GM12878 (cell line): ENCODE results near the gene SEMA5B.

Experiments
- EP300 ChIP-seq, 2 experiments: fragments of 150-350 bp in 1 of 2; IDR thresholded peaks; 2 replicates each; pipeline ENCODE4 v1.6.1; 2011 to 2012; ENCODE audit warnings: low read depth in 2 of 2, low read length in 2 of 2, borderline replicate concordance in 1 of 2, improper control_type of control experiment in 1 of 2, inconsistent platforms in 1 of 2; ENCODE audit not compliant: control insufficient read depth in 1 of 2
- ESRRA ChIP-seq: IDR thresholded peaks from 2 replicates; pipeline ENCODE4 v1.6.1; 2012; ENCODE audit warnings: mild to moderate bottlenecking, low read length, improper control_type of control experiment
- JUND ChIP-seq: IDR thresholded peaks from 2 replicates; pipeline ENCODE4 v1.6.1; 2012; ENCODE audit warnings: low read depth, mild to moderate bottlenecking, low read length, improper control_type of control experiment, moderate library complexity
- MEF2A ChIP-seq: IDR thresholded peaks from 2 replicates; pipeline ENCODE4 v1.6.1; 2011; ENCODE audit warnings: low read depth, mild to moderate bottlenecking, low read length, moderate library complexity; ENCODE audit not compliant: insufficient read depth
- MXI1 ChIP-seq: fragments of 150-350 bp; IDR thresholded peaks from 2 replicates; pipeline ENCODE4 v1.6.1; 2011; ENCODE audit warnings: low read depth, mild to moderate bottlenecking, inconsistent platforms, low read length, improper control_type of control experiment
- NFXL1 ChIP-seq: fragments of 450-650 bp; IDR thresholded peaks from 2 replicates; pipeline ENCODE4 v1.6.1; 2017; ENCODE audit warnings: antibody characterized with exemption, mild to moderate bottlenecking, borderline replicate concordance
- POLR2AphosphoS5 ChIP-seq: IDR thresholded peaks from 2 replicates; pipeline ENCODE4 v1.6.1; 2011; ENCODE audit warnings: mild to moderate bottlenecking, low read length, inconsistent platforms
- RAD21 ChIP-seq: IDR thresholded peaks from 2 replicates; pipeline ENCODE4 v1.6.1; 2011; ENCODE audit warnings: mild to moderate bottlenecking, low read depth, low read length, moderate library complexity; ENCODE audit not compliant: insufficient read depth
- TF ChIP-seq, protein P1 (sequence below), 3 experiments: IDR thresholded peaks in 2 of 3; conservative IDR thresholded peaks in 1 of 3; 2 replicates each; pipeline ENCODE4 v1.5.1; 2011; ENCODE audit warnings: low read depth in 3 of 3, low read length in 3 of 3, mild to moderate bottlenecking in 3 of 3, control low read depth in 2 of 3, moderate library complexity in 2 of 3, inconsistent platforms in 1 of 3, mixed read lengths in 1 of 3; ENCODE audit not compliant: control insufficient read depth in 2 of 3, insufficient read depth in 1 of 3; ENCODE audit errors: extremely low read depth in 1 of 3
- TF ChIP-seq, protein P2 (sequence below): IDR thresholded peaks from 2 replicates; pipeline ENCODE4 v1.6.1; 2012; ENCODE audit warnings: low read length, inconsistent platforms
- TF ChIP-seq, protein P3 (sequence below): IDR thresholded peaks from 2 replicates; pipeline ENCODE4 v1.6.1; 2012; ENCODE audit warnings: low read depth, low read length, improper control_type of control experiment
- TF ChIP-seq, protein P4 (sequence below): fragments of 450-650 bp; formaldehyde crosslinking; IDR thresholded peaks from 2 replicates; pipeline ENCODE4 v1.4.0; 2020; ENCODE audit warnings: mild to moderate bottlenecking, moderate library complexity
- TF ChIP-seq, protein P5 (sequence below): IDR thresholded peaks from 2 replicates; pipeline ENCODE4 v1.6.1; 2012; ENCODE audit warnings: low read depth, low read length, improper control_type of control experiment

DNA sequence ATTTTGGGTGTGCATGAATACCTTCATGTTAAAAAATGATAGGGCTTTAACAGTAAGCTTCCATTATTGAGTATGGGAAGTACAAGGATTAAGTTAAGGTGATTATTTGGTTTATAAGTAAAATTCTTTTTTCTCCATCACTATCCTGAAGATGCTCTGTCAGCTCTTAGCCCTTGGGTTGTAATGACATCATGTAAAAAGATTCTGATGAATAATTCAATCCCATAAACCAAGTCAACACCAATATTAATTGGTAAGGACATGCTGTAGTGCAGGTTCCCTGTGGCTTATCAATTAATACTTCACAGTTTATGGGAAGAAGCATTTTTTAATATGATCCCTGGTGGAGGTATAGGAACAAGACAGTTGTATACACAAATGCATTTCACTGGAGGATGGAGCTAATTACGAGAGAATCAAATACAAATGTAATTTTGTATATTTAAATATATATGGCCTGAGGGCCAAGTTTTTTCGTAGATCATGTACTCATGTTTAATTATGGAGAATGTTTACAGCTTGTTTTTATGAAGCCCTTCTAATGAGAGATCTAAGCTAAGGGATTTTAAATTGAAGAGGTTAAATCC, 145.1 kb downstream of the SEMA5B start:
- TF ChIP-seq EP300 (IDR thresholded peaks at IDR 0.05; ENCODE audit: borderline replicate concordance in 1 of 2, control insufficient read depth in 1 of 2, low read depth in 2 of 2, low read length in 2 of 2) (no peak), ESRRA (no peak), MXI1 (no peak), RAD21 (no peak), POLR2AphosphoS5 (no peak), JUND (no peak), MEF2A (no peak), NFXL1 (no peak)
- TF ChIP-seq, protein P1, sequence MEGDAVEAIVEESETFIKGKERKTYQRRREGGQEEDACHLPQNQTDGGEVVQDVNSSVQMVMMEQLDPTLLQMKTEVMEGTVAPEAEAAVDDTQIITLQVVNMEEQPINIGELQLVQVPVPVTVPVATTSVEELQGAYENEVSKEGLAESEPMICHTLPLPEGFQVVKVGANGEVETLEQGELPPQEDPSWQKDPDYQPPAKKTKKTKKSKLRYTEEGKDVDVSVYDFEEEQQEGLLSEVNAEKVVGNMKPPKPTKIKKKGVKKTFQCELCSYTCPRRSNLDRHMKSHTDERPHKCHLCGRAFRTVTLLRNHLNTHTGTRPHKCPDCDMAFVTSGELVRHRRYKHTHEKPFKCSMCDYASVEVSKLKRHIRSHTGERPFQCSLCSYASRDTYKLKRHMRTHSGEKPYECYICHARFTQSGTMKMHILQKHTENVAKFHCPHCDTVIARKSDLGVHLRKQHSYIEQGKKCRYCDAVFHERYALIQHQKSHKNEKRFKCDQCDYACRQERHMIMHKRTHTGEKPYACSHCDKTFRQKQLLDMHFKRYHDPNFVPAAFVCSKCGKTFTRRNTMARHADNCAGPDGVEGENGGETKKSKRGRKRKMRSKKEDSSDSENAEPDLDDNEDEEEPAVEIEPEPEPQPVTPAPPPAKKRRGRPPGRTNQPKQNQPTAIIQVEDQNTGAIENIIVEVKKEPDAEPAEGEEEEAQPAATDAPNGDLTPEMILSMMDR (IDR thresholded peaks at IDR 0.05 in 2 of 3, conservative IDR thresholded peaks at IDR 0.05 in 1 of 3; ENCODE audit: control insufficient read depth in 2 of 3, extremely low read depth in 1 of 3, insufficient read depth in 1 of 3, low read depth in 3 of 3, low read length in 3 of 3) = no peak
- TF ChIP-seq, protein P2, sequence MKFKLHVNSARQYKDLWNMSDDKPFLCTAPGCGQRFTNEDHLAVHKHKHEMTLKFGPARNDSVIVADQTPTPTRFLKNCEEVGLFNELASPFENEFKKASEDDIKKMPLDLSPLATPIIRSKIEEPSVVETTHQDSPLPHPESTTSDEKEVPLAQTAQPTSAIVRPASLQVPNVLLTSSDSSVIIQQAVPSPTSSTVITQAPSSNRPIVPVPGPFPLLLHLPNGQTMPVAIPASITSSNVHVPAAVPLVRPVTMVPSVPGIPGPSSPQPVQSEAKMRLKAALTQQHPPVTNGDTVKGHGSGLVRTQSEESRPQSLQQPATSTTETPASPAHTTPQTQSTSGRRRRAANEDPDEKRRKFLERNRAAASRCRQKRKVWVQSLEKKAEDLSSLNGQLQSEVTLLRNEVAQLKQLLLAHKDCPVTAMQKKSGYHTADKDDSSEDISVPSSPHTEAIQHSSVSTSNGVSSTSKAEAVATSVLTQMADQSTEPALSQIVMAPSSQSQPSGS = no peak
- TF ChIP-seq, protein P3, sequence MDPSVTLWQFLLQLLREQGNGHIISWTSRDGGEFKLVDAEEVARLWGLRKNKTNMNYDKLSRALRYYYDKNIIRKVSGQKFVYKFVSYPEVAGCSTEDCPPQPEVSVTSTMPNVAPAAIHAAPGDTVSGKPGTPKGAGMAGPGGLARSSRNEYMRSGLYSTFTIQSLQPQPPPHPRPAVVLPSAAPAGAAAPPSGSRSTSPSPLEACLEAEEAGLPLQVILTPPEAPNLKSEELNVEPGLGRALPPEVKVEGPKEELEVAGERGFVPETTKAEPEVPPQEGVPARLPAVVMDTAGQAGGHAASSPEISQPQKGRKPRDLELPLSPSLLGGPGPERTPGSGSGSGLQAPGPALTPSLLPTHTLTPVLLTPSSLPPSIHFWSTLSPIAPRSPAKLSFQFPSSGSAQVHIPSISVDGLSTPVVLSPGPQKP = no peak
- TF ChIP-seq, protein P4, sequence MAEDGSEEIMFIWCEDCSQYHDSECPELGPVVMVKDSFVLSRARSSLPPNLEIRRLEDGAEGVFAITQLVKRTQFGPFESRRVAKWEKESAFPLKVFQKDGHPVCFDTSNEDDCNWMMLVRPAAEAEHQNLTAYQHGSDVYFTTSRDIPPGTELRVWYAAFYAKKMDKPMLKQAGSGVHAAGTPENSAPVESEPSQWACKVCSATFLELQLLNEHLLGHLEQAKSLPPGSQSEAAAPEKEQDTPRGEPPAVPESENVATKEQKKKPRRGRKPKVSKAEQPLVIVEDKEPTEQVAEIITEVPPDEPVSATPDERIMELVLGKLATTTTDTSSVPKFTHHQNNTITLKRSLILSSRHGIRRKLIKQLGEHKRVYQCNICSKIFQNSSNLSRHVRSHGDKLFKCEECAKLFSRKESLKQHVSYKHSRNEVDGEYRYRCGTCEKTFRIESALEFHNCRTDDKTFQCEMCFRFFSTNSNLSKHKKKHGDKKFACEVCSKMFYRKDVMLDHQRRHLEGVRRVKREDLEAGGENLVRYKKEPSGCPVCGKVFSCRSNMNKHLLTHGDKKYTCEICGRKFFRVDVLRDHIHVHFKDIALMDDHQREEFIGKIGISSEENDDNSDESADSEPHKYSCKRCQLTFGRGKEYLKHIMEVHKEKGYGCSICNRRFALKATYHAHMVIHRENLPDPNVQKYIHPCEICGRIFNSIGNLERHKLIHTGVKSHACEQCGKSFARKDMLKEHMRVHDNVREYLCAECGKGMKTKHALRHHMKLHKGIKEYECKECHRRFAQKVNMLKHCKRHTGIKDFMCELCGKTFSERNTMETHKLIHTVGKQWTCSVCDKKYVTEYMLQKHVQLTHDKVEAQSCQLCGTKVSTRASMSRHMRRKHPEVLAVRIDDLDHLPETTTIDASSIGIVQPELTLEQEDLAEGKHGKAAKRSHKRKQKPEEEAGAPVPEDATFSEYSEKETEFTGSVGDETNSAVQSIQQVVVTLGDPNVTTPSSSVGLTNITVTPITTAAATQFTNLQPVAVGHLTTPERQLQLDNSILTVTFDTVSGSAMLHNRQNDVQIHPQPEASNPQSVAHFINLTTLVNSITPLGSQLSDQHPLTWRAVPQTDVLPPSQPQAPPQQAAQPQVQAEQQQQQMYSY (CRISPR knock-in tag) = no peak
- TF ChIP-seq, protein P5, sequence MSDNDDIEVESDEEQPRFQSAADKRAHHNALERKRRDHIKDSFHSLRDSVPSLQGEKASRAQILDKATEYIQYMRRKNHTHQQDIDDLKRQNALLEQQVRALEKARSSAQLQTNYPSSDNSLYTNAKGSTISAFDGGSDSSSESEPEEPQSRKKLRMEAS = no peak
